Amniotic stem cell (primary cell): ENCODE data around the gene ILDR1.

Experiments
- DNase-seq: peaks from one replicate; lab custom pipeline; 2025; lab: John Stamatoyannopoulos, UW

Gene ILDR1

GRCh38 chr3:122014741-122015140 lies 7.3 kb downstream of the ILDR1 start:
- DNase-seq = no peak

GRCh38 chr3:122013448-122013925 lies 8.6 kb downstream of the ILDR1 start:
- DNase-seq = no peak

- DNase-seq = no peak
Measured at GRCh38 chr3:122012821-122013220, 9.2 kb downstream of the ILDR1 start.

- DNase-seq = no peak
Measured at GRCh38 chr3:122011396-122011795, 10.7 kb downstream of the ILDR1 start.

- no peak for DNase-seq
Measured at GRCh38 chr3:122010506-122010905, 11.5 kb downstream of the ILDR1 start.

GRCh38 chr3:122008166-122008565 lies 13.9 kb downstream of the ILDR1 start:
- no peak for DNase-seq

GRCh38 chr3:122006267-122006666 lies 15.8 kb downstream of the ILDR1 start:
- DNase-seq = no peak

- no peak for DNase-seq
Measured at GRCh38 chr3:122004991-122005565, 17.0 kb downstream of the ILDR1 start.

GRCh38 chr3:122004107-122004506 lies 17.9 kb downstream of the ILDR1 start:
- no peak for DNase-seq

- no peak for DNase-seq
Measured at GRCh38 chr3:122003606-122004005, 18.4 kb downstream of the ILDR1 start.

- DNase-seq = no peak
Measured at GRCh38 chr3:122003112-122003511, 18.9 kb downstream of the ILDR1 start.

- DNase-seq = no peak
Measured at GRCh38 chr3:122002611-122003010, 19.4 kb downstream of the ILDR1 start.

GRCh38 chr3:122001892-122002291 lies 20.2 kb downstream of the ILDR1 start:
- DNase-seq = no peak

- DNase-seq = no peak
Measured at GRCh38 chr3:122000936-122001605, 21.0 kb downstream of the ILDR1 start.

- DNase-seq = no peak
Measured at GRCh38 chr3:121999931-122000330, 22.1 kb downstream of the ILDR1 start.

- DNase-seq = no peak
Measured at GRCh38 chr3:121998611-121999473, 23.2 kb downstream of the ILDR1 start.

- no peak for DNase-seq
Measured at GRCh38 chr3:121998030-121998580, 23.9 kb downstream of the ILDR1 start.

- no peak for DNase-seq
Measured at GRCh38 chr3:121997372-121997771, 24.7 kb downstream of the ILDR1 start.

- no peak for DNase-seq
Measured at GRCh38 chr3:121996441-121996840, 25.6 kb downstream of the ILDR1 start.

GRCh38 chr3:121995161-121996137 lies 26.6 kb downstream of the ILDR1 start:
- DNase-seq = peak; percentile 17

- DNase-seq = no peak
Measured at GRCh38 chr3:121994551-121994950, 27.5 kb downstream of the ILDR1 start.
